GM10266 (cell line): ENCODE results near the gene OGFOD1.

Experiments used
- DNase-seq: peaks from one replicate; pipeline ENCODE4 v3.0.0; 2012; ENCODE audit errors: extremely low spot score
- CTCF ChIP-seq: IDR thresholded peaks from 2 replicates; pipeline ENCODE4 v1.5.1; 2012; ENCODE audit warnings: mild to moderate bottlenecking, low read depth; ENCODE audit not compliant: control insufficient read depth, insufficient read depth; ENCODE audit errors: missing control alignments

Gene OGFOD1

GRCh38 chr16:56469748-56470147, 18.4 kb downstream of the OGFOD1 start:
- DNase-seq: no peak
- TF ChIP-seq CTCF: no peak

- TF ChIP-seq CTCF: no peak
- DNase-seq: no peak
Measured at GRCh38 chr16:56470232-56470631, 18.9 kb downstream of the OGFOD1 start.

- no peak for TF ChIP-seq CTCF
Measured at GRCh38 chr16:56470666-56471065, 19.3 kb downstream of the OGFOD1 start.

GRCh38 chr16:56475201-56475600, 23.8 kb downstream of the OGFOD1 start:
- DNase-seq: no peak

More at GRCh38 chr16:56470666-56471065, 19.3 kb downstream of the OGFOD1 start:
- no peak for DNase-seq

GRCh38 chr16:56477096-56477878, 25.9 kb downstream of the OGFOD1 start:
- TF ChIP-seq CTCF: no peak
- DNase-seq: no peak

More at GRCh38 chr16:56475201-56475600, 23.8 kb downstream of the OGFOD1 start:
- no peak for TF ChIP-seq CTCF

- no peak for DNase-seq
- TF ChIP-seq CTCF: no peak
Measured at GRCh38 chr16:56478281-56479049, 27.1 kb downstream of the OGFOD1 start.

GRCh38 chr16:56479469-56479868, 28.1 kb downstream of the OGFOD1 start:
- no peak for DNase-seq

More at GRCh38 chr16:56479469-56479868, 28.1 kb downstream of the OGFOD1 start:
- no peak for TF ChIP-seq CTCF
